Measurements from ENCODE around the gene ANKS1B.
"Not testable (repeated sequence)": the region's sequence is repeated elsewhere in the genome, so short reads cannot be mapped to it uniquely, and the experiment has no call there.

Gene ANKS1B

DNA sequence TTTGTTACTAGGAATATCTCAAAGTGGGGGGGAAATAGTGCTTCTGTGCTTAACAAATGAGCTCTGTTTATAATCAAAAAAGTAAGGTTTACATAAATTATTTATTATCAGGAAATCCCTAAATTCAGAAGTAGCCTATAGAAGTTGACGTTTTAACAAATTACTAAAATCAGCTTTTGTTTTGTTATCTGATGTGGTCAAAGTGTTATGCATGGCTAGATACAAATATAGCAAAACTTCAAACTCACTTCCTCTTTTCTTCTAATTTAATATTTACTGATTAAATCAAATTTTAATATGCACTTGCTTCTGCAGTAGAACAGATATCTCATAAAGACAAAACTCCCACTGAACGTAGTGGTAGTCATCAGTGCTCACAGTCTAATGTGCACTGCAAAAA, 289.7 kb downstream of the ANKS1B start:
- DNase-seq = no peak

- DNase-seq = no peak
Observed at GRCh38 chr12:99686142-99686541, 298.6 kb downstream of the ANKS1B start.

- DNase-seq = no peak
Observed at GRCh38 chr12:99680276-99680675, 304.5 kb downstream of the ANKS1B start.

- DNase-seq = no peak
Observed at GRCh38 chr12:99670635-99671034, 314.1 kb downstream of the ANKS1B start.

DNA sequence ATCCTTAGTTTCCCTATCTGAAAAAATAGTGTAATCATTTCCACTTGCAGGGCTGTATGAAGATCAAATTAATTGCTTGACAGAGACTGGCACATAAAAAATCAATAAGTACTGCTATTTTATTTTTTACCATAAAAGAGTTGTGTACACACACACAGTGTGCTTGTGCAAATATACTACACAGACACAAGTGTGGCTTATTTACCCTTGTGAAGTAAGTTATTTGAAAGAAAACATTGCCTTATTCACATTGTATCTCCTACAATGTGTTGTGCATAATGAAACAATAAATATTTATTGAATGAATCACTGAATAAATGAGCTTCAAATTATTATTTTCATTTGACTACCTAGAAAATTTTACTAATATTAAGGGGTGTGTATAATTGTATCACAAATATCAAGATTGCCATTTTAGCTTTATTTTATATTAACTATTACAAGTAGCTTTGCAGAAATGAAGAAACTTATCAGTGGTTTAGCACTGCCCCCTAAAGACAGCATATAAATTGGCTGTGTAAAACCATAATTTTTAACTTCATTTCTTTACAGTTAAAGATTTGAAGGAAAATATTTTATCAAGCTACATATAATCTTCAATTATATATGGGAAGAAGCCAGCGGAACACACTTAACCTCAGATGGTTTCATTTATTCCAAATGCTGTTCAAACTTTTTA, 325.9 kb downstream of the ANKS1B start:
- peak; percentile 13 to 80 (median 24) for DNase-seq

GRCh38 chr12:99649551-99649950, 335.2 kb downstream of the ANKS1B start:
- DNase-seq = peak in 1 of 3 experiments; percentile 46

GRCh38 chr12:99648183-99648582, 336.6 kb downstream of the ANKS1B start:
- DNase-seq = no peak

DNA sequence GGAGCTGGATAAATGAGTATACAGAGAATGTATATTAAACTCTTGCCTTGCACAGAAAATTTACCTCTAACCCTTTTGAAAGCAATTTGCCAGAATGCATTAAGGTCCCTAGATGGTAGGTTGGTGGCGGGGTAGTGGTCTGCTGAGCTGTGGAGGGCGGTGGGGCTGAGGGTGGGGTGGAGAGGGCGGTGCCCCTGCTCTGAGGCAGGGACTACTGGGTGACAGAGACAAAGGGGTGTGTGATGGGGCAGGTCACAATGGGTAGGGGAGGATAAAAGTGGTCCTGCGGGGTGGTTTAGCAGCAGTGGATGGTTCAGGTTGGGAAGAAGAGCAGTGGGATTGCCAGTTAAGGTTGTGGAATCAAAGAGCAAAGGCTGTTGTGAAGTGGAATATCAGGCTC, 337.3 kb downstream of the ANKS1B start, which contains the start of gene GARIN6:
Gene GARIN6 (plus strand): TSS at position 301 of the 400 bp plus-strand sequence. CDS start 422 bp downstream, outside the sequence.
- no peak for DNase-seq

GRCh38 chr12:99644629-99645028, 340.1 kb downstream of the ANKS1B start:
- DNase-seq = no peak

GRCh38 chr12:99627459-99627858, 357.3 kb downstream of the ANKS1B start:
- peak in 1 of 3 experiments; percentile 33 for DNase-seq

- DNase-seq = not testable (repeated sequence)
Observed at GRCh38 chr12:99624591-99624990, 360.1 kb downstream of the ANKS1B start.

GRCh38 chr12:99620159-99620479, 364.6 kb downstream of the ANKS1B start:
- DNase-seq = no peak

DNA sequence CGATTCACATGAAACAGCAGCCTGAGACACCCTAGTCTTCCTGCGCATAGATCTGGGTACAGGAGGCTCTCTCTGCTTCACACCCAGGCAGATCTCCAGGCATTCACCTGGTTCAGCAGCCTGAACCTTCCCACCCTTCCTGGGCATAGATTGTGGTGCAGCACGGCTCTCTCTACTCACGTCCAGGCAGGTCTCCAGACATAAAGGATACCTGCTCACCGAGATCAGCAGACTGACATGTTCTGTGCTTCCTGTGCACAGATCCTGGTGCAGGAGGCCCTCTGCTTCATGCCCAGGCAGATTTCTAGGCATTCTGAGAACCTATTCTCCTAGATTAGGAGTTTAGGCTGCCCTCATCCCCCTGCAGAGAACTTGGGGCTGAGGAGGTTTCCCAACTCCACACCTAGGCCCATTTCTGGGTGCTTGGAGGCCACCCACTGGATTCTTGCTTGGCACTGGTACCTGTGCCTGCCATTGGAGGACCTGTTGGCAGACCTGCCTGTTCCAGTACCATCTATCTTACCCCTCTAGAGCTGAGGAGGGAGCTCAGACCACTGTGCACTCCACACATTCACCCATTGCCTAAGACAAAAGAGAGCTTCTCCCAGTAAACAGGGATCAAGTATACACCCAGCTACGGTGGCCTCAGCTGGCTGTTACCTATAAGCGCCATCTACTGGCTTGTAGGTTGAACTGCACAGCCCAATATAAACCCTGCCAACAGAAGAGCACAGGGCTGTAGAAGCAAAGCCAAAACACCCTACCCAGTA, 365.2 kb downstream of the ANKS1B start:
- peak in 2 of 3 experiments; percentile 44 to 67 for DNase-seq

DNA sequence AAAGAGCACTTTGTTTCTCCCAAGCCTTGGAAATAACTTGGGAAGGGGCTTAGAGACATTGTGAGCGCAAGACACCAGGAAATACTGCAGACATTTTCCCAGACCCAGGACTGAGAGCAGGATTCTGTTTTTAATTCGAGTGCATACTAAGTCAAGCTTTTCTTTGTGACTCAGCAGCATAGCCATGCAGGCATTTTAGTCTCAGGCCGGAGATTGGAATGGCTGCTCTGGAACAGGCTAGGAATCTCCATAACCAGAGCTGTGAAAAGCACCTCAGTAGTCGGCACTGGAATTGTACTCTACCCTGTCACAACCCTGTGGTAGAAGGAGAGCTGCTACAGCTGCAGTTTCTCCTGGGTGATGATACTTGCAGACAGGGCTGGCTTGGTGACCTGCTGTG, 366.1 kb downstream of the ANKS1B start:
- no peak for DNase-seq

GRCh38 chr12:99611599-99611998, 373.1 kb downstream of the ANKS1B start:
- no peak for DNase-seq

DNA sequence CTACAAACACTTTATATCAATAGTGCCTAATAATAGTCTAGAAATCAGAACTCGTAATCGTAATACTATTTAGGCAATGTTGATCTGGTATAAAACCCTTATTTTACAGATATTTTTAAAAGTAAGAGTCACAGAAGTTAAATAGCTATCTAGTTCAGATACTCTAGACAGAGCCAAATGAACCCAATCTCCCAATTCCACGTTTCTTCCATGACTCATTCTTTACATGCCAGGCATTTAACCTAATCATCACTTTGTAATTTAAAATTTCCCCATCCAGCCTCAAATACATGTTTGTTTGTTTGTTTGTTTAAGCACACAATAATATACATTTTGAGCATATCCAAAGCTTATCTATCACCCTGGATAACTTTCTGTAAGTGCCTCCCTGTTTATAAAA, 373.6 kb downstream of the ANKS1B start:
- DNase-seq = no peak

DNA sequence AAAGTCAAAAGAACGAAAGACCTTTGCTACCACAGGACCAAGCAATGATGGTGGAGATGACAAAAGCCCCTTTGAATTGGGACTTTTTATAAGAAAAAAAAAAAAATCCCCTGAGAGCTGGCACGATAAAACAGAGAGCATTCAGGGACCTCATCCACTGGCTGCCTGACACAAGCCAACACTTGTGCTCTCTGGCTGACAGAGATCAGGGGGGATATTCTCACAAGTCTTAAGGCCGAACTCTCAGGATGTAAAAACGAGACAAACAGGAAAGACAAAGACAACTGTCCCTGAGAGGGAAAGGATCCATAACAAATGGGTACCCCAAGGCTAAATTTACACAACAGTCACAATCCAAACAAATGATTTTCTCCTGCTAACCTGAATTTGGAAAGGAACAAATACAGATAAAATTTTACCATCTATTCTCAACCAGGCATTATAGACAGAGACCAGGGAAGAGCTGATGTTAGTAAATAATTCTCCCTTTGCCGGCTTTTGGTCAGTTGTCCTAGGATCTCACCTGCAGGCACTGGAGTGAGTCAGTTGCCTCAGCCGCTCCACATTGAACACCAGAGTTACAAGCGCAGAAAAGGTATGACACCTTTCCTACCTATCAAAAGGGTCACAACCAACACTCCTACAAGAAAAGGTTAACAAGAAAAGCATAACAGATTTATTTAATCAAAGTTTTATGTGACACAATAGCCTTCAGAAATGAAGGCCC, 375.1 kb downstream of the ANKS1B start:
- DNase-seq = peak in 1 of 3 experiments; percentile 26

- peak; percentile 72 to 95 (median 83) for DNase-seq
Observed at GRCh38 chr12:99600388-99600787, 384.3 kb downstream of the ANKS1B start.

GRCh38 chr12:99598785-99599184, 386.0 kb downstream of the ANKS1B start:
- DNase-seq = no peak

DNA sequence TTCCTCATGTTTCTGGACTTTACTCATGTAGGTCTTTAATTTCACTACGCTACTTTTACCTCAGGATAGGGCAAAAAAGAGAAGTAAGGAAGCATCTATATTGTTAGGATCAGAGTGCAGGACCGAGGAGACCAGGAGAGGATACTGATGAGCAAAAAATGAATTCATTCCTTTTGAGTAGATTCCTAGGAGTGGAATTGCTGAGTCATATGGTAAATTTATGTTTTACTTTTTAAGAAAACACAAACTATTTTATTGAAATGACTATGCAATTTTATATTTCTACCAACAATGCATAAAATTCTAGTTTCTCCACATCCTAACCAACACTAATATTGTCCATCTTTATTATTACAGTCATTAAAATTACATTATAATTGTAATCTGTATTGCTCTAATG, 388.0 kb downstream of the ANKS1B start:
- no peak for DNase-seq

DNA sequence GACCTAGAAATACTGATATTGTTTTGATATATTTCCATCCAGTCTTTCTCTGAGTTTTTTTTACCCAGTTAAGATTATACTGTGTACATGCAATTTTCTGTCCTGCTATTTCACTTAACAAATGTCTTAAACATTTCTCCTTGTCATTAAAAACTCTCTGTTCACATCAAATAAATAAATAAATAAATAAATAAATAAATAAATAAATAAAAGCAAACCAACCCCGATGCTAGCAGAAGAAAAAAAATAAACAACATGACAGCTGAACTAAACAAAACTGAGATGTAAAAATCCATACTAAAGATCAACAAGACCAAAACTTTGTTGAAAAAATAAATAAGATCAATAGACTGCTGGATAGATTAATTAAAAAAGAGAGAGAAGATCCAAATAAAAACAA, 407.6 kb downstream of the ANKS1B start:
- not testable (repeated sequence) for DNase-seq

GRCh38 chr12:99573980-99574379, 410.8 kb downstream of the ANKS1B start:
- DNase-seq = no peak

GRCh38 chr12:99567072-99567471, 417.7 kb downstream of the ANKS1B start:
- peak in 1 of 3 experiments; percentile 14 for DNase-seq

DNA sequence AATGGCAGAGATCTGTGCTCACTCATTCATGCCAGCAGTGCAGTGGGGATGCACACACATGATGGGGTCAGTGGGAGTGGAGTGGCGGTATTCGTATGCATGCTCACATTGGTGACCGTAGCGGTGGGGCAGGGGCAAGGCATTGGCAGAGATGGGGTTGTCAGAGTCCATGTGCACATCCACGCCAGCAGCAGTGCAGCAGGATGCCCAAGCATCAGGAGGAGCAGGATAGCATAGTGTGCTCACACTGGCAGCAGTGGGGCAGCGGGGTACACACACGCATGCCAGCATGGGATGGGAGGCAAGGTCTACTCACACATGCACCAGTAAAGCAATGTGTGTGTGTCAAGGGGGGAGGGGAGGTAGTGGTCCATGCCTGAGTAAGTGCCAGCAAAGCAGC, 426.6 kb downstream of the ANKS1B start:
- no peak for DNase-seq
